ENCODE results near the gene IGSF10.

IGSF10 gene

DNA sequence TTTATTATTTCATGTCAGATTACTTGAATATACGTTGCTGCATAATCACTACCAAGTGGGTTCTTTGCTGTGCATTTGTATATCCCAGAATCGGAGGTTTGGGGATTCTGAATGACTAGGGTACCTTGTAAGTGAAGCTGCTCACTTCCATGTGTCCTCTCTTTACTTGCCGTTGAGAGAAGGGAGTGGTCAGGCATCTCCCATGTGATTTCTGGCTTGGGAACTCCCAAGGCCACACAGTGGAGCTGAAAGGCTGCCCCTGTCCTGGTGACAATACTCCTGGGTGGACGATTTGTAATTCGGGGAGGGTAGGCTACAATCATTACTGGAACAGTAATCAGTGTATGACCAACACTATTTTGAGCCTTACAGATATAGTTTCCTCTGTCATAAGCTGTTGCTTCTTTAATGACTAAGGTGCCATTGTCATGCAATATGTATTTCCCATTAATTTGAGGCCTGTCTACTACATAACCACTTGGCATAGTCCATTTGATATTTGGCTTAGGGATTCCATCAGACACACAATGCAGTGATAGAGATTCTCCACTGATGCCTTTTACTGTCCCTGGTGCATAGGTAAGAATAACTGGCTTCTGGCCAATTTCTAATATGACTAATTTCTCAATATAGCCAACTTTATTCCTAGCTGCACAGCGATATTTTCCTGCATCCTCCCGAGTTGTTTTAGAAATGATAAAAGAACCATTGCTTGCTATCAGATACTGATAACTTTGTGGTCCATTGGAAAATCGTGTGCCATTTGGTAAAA is 24.0 kb downstream of the IGSF10 start:
- Histone ChIP-seq H3K27ac (no peak overlapping the region), H3K4me1 (ENCODE audit: control insufficient read depth in 1 of 2, insufficient read depth in 1 of 2, low read depth in 1 of 2, low read length in 1 of 2) (no peaks in the 10 kb centered on the region), H3K36me3 (no peaks in the 10 kb centered on the region), H3K27me3 (no peaks in the 10 kb centered on the region), H3K9me3 (no peaks in the 10 kb centered on the region), H3K4me3 (ENCODE audit: low read depth in 1 of 2, low read length in 1 of 2) (no peak overlapping the region)
- TF ChIP-seq, protein P1, sequence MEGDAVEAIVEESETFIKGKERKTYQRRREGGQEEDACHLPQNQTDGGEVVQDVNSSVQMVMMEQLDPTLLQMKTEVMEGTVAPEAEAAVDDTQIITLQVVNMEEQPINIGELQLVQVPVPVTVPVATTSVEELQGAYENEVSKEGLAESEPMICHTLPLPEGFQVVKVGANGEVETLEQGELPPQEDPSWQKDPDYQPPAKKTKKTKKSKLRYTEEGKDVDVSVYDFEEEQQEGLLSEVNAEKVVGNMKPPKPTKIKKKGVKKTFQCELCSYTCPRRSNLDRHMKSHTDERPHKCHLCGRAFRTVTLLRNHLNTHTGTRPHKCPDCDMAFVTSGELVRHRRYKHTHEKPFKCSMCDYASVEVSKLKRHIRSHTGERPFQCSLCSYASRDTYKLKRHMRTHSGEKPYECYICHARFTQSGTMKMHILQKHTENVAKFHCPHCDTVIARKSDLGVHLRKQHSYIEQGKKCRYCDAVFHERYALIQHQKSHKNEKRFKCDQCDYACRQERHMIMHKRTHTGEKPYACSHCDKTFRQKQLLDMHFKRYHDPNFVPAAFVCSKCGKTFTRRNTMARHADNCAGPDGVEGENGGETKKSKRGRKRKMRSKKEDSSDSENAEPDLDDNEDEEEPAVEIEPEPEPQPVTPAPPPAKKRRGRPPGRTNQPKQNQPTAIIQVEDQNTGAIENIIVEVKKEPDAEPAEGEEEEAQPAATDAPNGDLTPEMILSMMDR (IDR thresholded peaks at IDR 0.05): no peak

DNA sequence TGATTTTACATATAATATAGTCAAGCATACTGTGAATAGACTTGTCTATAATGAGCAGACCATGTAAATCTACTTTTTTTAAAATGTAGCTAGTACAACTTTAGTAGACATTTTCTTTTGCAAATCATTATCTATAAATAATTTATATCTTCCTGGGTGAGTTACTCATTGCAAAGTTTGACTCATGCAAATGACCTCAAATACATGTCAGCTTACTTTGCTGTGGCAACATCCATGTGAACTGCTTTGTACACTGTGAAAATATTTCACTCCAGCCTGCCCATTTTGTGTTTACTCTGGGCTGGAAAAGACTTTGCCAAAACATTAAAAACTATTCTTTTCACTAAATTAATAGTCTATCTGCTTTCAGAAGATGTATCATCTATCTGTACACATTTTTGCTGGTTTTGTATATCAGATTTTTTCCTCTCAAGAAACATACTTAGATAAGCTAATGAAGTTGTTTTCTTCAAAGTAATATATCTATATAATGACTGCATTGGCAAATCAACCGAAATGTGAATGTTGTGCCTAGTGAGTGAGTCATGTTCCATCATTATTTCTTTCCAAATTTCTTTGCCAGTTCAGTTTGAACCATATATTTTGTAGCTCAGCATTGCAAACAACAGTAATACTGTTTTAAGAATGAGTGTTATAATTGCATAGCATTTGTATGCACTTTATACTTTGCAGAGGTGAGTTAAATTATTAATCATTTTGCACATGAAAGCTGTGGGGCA is 26.5 kb downstream of the IGSF10 start:
- Histone ChIP-seq H3K4me3 (ENCODE audit: low read depth in 1 of 2, low read length in 1 of 2) (no peak overlapping the region), H3K27ac (no peak overlapping the region), H3K36me3 (no peaks in the 10 kb centered on the region), H3K4me1 (ENCODE audit: control insufficient read depth in 1 of 2, insufficient read depth in 1 of 2, low read depth in 1 of 2, low read length in 1 of 2) (no peaks in the 10 kb centered on the region), H3K9me3 (no peaks in the 10 kb centered on the region), H3K27me3 (no peaks in the 10 kb centered on the region)
- TF ChIP-seq, protein P1 (IDR thresholded peaks at IDR 0.05): no peak

DNA sequence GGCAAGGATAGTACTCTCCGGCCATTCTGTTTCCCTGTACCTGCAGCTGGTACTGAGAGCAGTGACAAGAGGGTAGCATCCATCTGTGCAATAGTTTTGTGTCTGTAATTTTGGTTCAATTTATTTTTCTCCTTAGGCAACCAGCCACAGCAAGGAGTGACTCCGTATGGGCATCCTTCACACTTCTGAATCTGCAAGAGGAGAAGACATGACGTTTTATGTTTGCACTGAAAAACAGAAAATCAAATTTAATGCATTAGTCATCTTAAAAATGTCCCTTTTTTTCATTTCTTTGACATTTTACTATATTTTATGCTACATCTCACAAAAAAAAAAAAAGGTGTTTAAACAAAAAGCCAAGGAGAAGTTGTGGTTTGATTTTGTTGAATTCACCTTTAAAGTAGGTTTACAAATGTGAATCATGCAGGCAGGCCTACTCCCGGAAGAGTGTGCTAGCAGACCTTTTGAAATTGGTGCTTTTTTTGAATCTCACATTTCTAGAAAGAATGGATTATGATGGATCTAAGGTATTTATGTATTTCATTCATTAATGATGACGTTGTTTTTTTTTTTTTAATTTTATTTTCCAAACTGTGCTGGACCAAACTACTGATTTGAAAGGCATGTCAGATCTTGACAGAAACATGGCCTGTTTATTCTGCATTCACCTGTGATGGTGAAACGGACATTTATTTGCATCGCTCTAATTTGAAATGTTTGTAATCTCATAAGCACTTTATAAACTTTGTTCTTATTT is 28.1 kb downstream of the IGSF10 start:
- H3K4me3 ChIP-seq (ENCODE audit: low read depth in 1 of 2, low read length in 1 of 2): no peak overlapping the region
- no peaks in the 10 kb centered on the region for H3K27me3 ChIP-seq
- H3K27ac ChIP-seq: no peak overlapping the region
- TF ChIP-seq, protein P1 (IDR thresholded peaks at IDR 0.05): no peak
- no peaks in the 10 kb centered on the region for H3K4me1 ChIP-seq (ENCODE audit: control insufficient read depth in 1 of 2, insufficient read depth in 1 of 2, low read depth in 1 of 2, low read length in 1 of 2)
- no peaks in the 10 kb centered on the region for H3K9me3 ChIP-seq
- no peaks in the 10 kb centered on the region for H3K36me3 ChIP-seq

DNA sequence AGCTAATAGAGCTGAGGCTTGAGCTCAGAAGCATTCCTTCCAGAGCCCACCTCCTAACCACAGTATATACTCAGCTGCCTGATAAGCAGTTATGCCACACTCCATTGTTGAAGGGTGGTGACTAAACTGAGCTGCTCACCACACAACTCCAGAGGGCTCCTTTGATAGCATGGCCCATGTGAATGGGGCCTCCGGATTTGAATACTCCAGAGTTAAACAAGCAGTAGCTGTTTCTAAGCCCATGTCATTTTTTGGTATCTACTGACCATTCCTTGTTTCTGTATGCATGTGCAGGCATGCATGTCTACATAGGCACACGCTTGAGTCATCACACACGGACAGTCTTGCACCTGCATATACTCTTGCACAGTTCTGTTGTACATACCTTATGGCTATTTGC is 28.9 kb downstream of the IGSF10 start:
- Histone ChIP-seq H3K9me3 (no peaks in the 10 kb centered on the region), H3K27me3 (no peaks in the 10 kb centered on the region), H3K36me3 (no peaks in the 10 kb centered on the region), H3K27ac (no peak overlapping the region), H3K4me3 (ENCODE audit: low read depth in 1 of 2, low read length in 1 of 2) (no peak overlapping the region), H3K4me1 (ENCODE audit: control insufficient read depth in 1 of 2, insufficient read depth in 1 of 2, low read depth in 1 of 2, low read length in 1 of 2) (no peaks in the 10 kb centered on the region)
- TF ChIP-seq, protein P1 (IDR thresholded peaks at IDR 0.05): no peak

DNA sequence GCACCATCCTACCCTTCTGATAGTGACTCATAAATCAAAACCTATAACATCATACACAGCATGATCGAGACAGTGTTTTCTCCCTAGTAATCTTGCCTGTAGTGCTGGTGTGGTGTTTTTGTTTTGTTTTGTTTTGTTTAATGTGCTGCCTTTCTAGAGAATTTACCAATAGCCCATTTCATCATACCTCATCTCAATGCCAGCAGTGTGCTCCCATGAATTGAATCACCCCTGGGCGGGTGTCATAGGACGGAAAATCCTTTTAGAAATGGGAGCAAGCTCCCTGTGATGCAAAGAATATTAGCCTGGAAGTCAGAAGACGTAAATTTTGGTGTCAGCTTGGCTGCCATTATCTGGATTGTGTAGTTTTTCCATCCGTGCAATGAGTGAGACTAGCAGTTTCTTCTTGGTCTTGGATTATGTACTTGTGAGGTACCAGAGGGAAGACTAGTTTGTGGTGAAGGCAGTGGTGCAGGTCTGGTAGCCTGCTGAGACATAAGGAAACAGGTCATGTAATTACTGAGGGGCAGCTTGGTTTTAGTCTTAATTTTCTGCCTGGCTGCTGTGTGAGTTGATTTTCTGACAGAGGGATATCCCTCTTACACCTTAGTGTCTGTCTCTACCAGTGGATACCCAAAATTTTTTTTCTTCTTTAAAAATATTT is 29.9 kb downstream of the IGSF10 start:
- no peaks in the 10 kb centered on the region for H3K27me3 ChIP-seq
- H3K27ac ChIP-seq: no peak overlapping the region
- TF ChIP-seq, protein P1 (IDR thresholded peaks at IDR 0.05): no peak
- no peaks in the 10 kb centered on the region for H3K9me3 ChIP-seq
- H3K36me3 ChIP-seq: no peaks in the 10 kb centered on the region
- H3K4me1 ChIP-seq (ENCODE audit: control insufficient read depth in 1 of 2, insufficient read depth in 1 of 2, low read depth in 1 of 2, low read length in 1 of 2): peaks cover 0 to 6% of the 10 kb centered on the region in 2 experiments
- no peak overlapping the region for H3K4me3 ChIP-seq (ENCODE audit: low read depth in 1 of 2, low read length in 1 of 2)

Data from neutrophil (primary cell).